Coronary artery (tissue), 2 donors: ENCODE measurements around the gene NHLRC4.

ENCODE experiments used
- DNase-seq: peaks from one replicate; pipeline ENCODE4 v3.0.0-alpha.2; 2017; ENCODE audit warnings: low spot score
- H3K27ac ChIP-seq, 2 donors: fragments of 200-600 bp; sonication (generic); one replicate each; pipeline ENCODE4 v1.5.1; 2016 to 2019
- H3K4me3 ChIP-seq: fragments of 200-600 bp; sonication (generic); 2 replicates; pipeline ENCODE4 v1.5.1; 2016; ENCODE audit warnings: mild to moderate bottlenecking, moderate library complexity
- TF ChIP-seq, protein P1 (sequence below): fragments of 200-600 bp; sonication (generic); IDR thresholded peaks from one replicate; pipeline ENCODE4 v1.5.1; 2019; ENCODE audit warnings: antibody characterized with exemption

Gene NHLRC4

DNA sequence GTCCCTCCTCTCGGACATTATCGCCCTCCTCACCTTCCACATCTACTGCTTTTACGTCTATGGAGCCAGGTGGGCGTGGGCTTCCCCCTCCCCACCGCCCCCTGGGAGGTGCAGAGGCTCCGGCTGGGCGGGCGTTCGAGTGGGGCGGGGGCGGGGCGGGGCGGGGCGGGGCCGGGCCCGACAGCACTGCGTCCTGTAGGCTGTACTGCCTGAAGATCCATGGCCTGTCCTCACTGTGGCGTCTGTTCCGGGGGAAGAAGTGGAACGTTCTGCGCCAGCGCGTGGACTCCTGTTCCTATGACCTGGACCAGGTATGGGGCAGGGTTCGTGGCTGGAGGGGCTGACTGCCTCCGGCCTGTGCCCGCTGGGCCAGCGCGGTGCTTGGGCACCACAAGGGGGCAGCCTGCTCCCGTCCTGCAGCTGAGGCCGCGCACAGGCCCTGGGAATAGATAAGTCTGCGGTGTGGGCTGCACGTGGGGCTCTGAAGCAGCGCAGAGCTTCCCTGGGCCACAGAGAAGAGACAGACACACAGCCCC, 12.1 kb downstream of the NHLRC4 start:
- Histone ChIP-seq H3K27ac (no peak overlapping the region), H3K4me3 (peak overlapping the region; percentile 32)
- TF ChIP-seq, protein P1, sequence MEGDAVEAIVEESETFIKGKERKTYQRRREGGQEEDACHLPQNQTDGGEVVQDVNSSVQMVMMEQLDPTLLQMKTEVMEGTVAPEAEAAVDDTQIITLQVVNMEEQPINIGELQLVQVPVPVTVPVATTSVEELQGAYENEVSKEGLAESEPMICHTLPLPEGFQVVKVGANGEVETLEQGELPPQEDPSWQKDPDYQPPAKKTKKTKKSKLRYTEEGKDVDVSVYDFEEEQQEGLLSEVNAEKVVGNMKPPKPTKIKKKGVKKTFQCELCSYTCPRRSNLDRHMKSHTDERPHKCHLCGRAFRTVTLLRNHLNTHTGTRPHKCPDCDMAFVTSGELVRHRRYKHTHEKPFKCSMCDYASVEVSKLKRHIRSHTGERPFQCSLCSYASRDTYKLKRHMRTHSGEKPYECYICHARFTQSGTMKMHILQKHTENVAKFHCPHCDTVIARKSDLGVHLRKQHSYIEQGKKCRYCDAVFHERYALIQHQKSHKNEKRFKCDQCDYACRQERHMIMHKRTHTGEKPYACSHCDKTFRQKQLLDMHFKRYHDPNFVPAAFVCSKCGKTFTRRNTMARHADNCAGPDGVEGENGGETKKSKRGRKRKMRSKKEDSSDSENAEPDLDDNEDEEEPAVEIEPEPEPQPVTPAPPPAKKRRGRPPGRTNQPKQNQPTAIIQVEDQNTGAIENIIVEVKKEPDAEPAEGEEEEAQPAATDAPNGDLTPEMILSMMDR, result peak; percentile 16
- DNase-seq, result no peak

DNA sequence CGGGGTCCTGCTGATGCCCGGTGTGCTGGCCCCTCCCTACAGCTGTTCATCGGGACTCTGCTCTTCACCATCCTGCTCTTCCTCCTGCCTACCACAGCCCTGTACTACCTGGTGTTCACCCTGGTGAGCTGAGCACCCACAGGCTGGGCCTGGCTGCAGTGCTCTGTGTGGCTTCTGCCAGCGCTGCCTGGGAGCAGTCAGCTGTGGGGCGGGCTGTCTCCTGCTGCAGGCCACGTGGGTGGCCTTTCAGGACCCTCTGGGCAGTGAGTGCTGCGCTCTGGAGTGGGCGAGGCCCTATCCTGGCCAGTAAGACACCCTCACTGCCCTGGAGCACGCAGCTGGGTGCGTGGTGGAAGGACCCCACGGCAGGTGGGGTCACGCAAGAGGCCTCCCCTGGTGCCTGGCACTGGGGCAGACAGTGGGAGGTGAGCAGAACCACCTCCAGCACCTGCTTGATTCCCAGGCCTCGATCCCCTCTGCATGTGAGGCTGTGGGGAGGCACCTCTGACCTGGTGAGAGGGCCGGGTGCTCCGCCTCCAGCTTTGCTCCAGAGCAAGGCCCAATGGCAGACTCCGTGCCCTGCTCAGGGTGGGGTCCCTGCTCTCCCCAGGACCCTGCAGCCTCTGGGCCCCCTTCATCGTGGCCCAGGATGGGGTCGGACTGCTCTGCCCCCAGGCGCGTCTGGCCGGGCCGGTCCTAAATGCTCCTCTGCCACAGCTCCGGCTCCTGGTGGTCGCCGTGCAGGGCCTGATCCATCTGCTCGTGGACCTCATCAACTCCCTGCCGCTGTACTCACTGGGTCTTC, 13.5 kb downstream of the NHLRC4 start:
- DNase-seq, result no peak
- TF ChIP-seq, protein P1, result no peak
- no peak overlapping the region for H3K27ac ChIP-seq
- no peak overlapping the region for H3K4me3 ChIP-seq

DNA sequence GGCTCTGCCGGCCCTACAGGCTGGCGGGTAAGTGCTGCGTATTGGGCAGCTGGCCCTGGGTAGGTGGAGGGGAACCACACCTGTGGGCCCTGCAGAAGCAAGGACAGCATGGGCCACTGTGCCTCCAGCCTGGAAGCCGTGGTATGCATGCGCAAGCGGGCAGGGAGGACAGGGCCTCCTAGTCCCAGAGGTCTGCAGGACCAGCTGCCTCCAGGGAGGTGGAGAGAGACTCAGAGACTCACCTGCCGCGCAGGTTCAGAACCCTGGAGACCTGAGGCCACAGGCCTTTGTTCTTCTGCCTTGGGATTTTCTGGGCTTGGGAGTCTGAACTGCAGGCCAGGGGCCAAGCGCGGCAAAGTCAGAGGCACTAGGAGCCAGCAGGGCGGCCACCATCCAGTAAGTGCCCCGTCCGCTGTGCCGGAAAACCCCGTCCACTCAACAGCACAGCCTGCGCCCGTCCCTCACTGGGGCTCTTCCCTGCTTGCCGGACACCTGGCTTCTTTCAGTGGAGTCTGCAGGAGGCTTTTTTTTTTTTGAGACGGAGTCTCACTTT, 14.2 kb downstream of the NHLRC4 start:
- Histone ChIP-seq H3K4me3 (no peak overlapping the region), H3K27ac (no peak overlapping the region)
- no peak for DNase-seq
- TF ChIP-seq, protein P1, result no peak

DNA sequence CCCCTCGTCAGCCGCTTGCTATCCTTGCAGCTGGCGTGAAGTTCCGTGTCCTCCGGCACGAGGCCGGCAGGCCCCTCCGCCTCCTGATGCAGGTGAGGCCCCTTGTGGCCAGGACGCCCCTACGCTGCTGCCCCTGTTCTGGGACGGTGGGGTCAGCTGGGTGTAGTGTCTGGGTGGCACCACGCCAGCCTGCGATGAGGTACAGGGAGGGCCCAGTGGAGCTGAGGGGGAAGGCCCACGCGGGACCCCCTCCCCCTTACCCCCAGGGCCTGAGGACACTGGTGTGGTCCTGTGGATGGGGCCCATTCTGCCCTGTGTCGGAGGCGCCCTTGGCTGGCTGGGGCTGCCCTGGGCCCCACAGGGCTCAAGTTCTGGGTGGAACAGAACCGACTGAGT, 15.4 kb downstream of the NHLRC4 start:
- TF ChIP-seq, protein P1, result no peak
- Histone ChIP-seq H3K4me3 (no peak overlapping the region), H3K27ac (no peak overlapping the region)
- no peak for DNase-seq

DNA sequence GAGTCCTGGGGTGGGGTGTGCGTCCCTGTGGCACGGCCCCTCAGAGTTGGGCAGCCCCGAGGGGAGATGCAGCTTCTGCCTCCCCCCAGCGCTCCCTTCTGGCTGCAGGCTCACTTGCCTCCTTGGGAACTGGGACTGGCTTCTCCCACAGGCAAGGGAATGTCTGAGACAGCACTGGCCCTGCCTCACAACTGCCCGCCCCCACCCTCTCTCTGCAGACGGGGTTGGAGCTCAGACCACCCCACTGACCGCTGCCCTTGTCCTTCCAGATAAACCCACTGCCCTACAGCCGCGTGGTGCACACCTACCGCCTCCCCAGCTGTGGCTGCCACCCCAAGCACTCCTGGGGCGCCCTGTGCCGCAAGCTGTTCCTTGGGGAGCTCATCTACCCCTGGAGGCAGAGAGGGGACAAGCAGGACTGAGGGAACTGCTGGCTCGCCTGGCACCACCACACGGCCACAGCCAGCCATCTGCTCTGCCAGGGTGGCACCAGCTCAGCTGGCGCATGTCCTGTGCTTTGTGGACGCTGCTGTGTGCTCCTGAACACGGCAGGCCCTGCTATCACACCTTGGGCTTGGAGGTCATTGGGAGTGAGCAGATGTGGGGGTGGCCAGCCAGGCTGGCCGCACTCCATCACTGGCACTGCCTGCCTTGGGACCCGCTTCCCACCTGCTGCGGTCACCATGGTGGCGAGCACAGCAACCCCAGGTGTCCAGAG, 16.0 kb downstream of the NHLRC4 start:
- H3K4me3 ChIP-seq, result no peak overlapping the region
- no peak overlapping the region for H3K27ac ChIP-seq
- DNase-seq, result no peak
- TF ChIP-seq, protein P1, result no peak

DNA sequence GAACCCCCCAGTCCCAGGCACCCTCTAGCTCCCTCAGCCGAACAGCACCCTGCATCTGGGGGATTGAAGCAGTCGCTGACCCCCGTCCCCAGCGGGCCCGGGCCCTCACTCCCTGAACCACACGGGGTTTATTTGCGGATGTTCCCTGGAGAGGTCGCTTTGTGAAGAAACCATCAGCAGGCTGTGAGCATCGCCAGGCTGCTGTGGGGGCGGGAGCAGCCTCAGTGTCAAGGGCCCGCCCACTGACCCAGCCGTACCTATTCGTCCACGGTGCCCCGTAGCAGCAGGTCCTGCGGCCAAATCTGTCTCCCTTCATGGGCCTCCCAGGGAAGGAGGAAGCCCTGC, 16.6 kb downstream of the NHLRC4 start:
- TF ChIP-seq, protein P1, result no peak
- no peak for DNase-seq
- Histone ChIP-seq H3K4me3 (no peak overlapping the region), H3K27ac (no peak overlapping the region)
